Fibroblast of lung (primary cell): ENCODE data around the gene SYT14. TPM values are rescaled to one million over a fixed set of nuclear protein-coding genes. Genes with fewer than 3 reads are reported as not detected.
"Not testable (repeated sequence)": the region's sequence is repeated elsewhere in the genome, so short reads cannot be mapped to it uniquely, and the experiment has no call there.

Source experiments
- DNase-seq, 2 donors: peaks; one replicate each; pipeline versions ENCODE4 v3.0.0 to v3.0.0-alpha.2; 2010; ENCODE audit warnings: low read depth in 2 of 2
- H2AFZ ChIP-seq: 2 replicates; pipeline ENCODE4 v1.5.1; 2012; ENCODE audit warnings: low read length, control low read depth, inconsistent platforms
- H3K27ac ChIP-seq: 2 replicates; pipeline ENCODE4 v1.5.1; 2011; ENCODE audit warnings: low read length, control low read depth; ENCODE audit not compliant: insufficient read depth
- H3K27me3 ChIP-seq: 2 replicates; pipeline ENCODE4 v1.5.1; 2011; ENCODE audit warnings: mild to moderate bottlenecking, low read length; ENCODE audit not compliant: control insufficient read depth, insufficient read depth
- H3K36me3 ChIP-seq: 2 replicates; pipeline ENCODE4 v1.5.1; 2011; ENCODE audit warnings: low read length; ENCODE audit not compliant: control insufficient read depth, insufficient read depth
- H3K4me1 ChIP-seq: 2 replicates; pipeline ENCODE4 v1.5.1; 2011; ENCODE audit warnings: low read length; ENCODE audit not compliant: control insufficient read depth, insufficient read depth; ENCODE audit errors: extremely low read depth
- H3K4me2 ChIP-seq: 2 replicates; pipeline ENCODE4 v1.5.1; 2011; ENCODE audit warnings: low read length, control low read depth; ENCODE audit not compliant: insufficient read depth; ENCODE audit errors: extremely low read depth
- H3K4me3 ChIP-seq, 4 experiments: fragments of 200-600 bp in 1 of 4; sonication (generic) in 1 of 4; replicated peaks in 1 of 4; 2 replicates each; pipeline ENCODE4 v1.5.1; 2011 to 2016; ENCODE audit warnings: low read length in 4 of 4, low read depth in 3 of 4, mild to moderate bottlenecking in 3 of 4, control low read depth in 2 of 4, inconsistent platforms in 1 of 4, mixed read lengths in 1 of 4; ENCODE audit not compliant: insufficient read depth in 1 of 4; ENCODE audit errors: control extremely low read depth in 1 of 4
- H3K79me2 ChIP-seq: 2 replicates; pipeline ENCODE4 v1.5.1; 2012; ENCODE audit warnings: mild to moderate bottlenecking, low read length, inconsistent platforms; ENCODE audit not compliant: control insufficient read depth, insufficient read depth
- H3K9ac ChIP-seq: 2 replicates; pipeline ENCODE4 v1.5.1; 2011; ENCODE audit warnings: mild to moderate bottlenecking, low read length, control low read depth; ENCODE audit not compliant: insufficient read depth
- H3K9me3 ChIP-seq: 2 replicates; pipeline ENCODE4 v1.5.1; 2012; ENCODE audit warnings: low read depth, low read length; ENCODE audit not compliant: control insufficient read depth, insufficient read depth
- H4K20me1 ChIP-seq: 2 replicates; pipeline ENCODE4 v1.5.1; 2011; ENCODE audit warnings: low read length; ENCODE audit not compliant: control insufficient read depth, insufficient read depth; ENCODE audit errors: extremely low read depth
- CTCF ChIP-seq, 2 donors: IDR thresholded peaks in 1 of 2; conservative IDR thresholded peaks in 1 of 2; 1 replicate in 1 of 2; 2 replicates in 1 of 2; pipeline ENCODE4 v1.5.1; 2011 to 2012; ENCODE audit warnings: low read length in 2 of 2, control low read depth in 1 of 2, inconsistent platforms in 1 of 2, low read depth in 1 of 2, mild to moderate bottlenecking in 1 of 2
- EZH2 ChIP-seq: IDR thresholded peaks from 2 replicates; pipeline ENCODE4 v1.5.1; 2012; ENCODE audit warnings: low read length, control low read depth, mild to moderate bottlenecking; ENCODE audit errors: missing control alignments
- polyA plus RNA-seq, 2 donors: library from polyadenylated mRNA; depleted of rRNA in 1 of 2; stranded (reverse) in 1 of 2; unstranded in 1 of 2; fragments of >200 nt; gene quantifications; 2 replicates each; pipeline ENCODE4 v1.2.1, GENCODE V29; 2011 to 2012; ENCODE audit warnings: missing spikeins in 1 of 2
- total RNA-seq: library from RNA; depleted of rRNA; stranded (reverse); fragments of >200 nt; gene quantifications from 2 replicates; pipeline ENCODE4 v1.2.1, GENCODE V29; 2014

The SYT14 gene
- total and polyA plus RNA-seq, 2 donors (not counting 1 experiment from before 2014, with no cell fraction given), result 0.84 to 0.99 TPM

- DNase-seq, result no peak
- no peak for TF ChIP-seq CTCF (conservative IDR thresholded peaks at IDR 0.05 in 1 of 2, IDR thresholded peaks at IDR 0.05 in 1 of 2; ENCODE audit: low read depth in 1 of 2, low read length in 2 of 2)
- no peak for TF ChIP-seq EZH2
These were observed 93.5 kb downstream of the SYT14 start for GRCh38 chr1:210031473-210031872.

GRCh38 chr1:210043058-210043457, 105.0 kb downstream of the SYT14 start:
- Histone ChIP-seq H3K4me3 (no peak overlapping the region), H3K4me2 (no peak overlapping the region), H4K20me1 (no peaks in the 10 kb centered on the region), H3K9ac (no peak overlapping the region), H3K79me2 (no peaks in the 10 kb centered on the region), H3K36me3 (no peaks in the 10 kb centered on the region), H3K9me3 (no peaks in the 10 kb centered on the region), H3K4me1 (no peaks in the 10 kb centered on the region), H3K27me3 (no peaks in the 10 kb centered on the region), H3K27ac (no peak overlapping the region), H2AFZ (no peak overlapping the region)
- TF ChIP-seq EZH2 (no peak), CTCF (conservative IDR thresholded peaks at IDR 0.05 in 1 of 2, IDR thresholded peaks at IDR 0.05 in 1 of 2; ENCODE audit: low read depth in 1 of 2, low read length in 2 of 2) (no peak)
- no peak for DNase-seq

More at GRCh38 chr1:210031473-210031872, 93.5 kb downstream of the SYT14 start:
- H3K27me3 ChIP-seq, result no peaks in the 10 kb centered on the region
- no peaks in the 10 kb centered on the region for H3K4me1 ChIP-seq
- H3K27ac ChIP-seq, result no peak overlapping the region
- no peak overlapping the region for H2AFZ ChIP-seq
- H3K79me2 ChIP-seq, result no peaks in the 10 kb centered on the region
- no peak overlapping the region for H3K4me3 ChIP-seq
- H4K20me1 ChIP-seq, result no peaks in the 10 kb centered on the region
- no peak overlapping the region for H3K4me2 ChIP-seq
- H3K36me3 ChIP-seq, result no peaks in the 10 kb centered on the region
- no peaks in the 10 kb centered on the region for H3K9me3 ChIP-seq
- H3K9ac ChIP-seq, result no peak overlapping the region

DNA sequence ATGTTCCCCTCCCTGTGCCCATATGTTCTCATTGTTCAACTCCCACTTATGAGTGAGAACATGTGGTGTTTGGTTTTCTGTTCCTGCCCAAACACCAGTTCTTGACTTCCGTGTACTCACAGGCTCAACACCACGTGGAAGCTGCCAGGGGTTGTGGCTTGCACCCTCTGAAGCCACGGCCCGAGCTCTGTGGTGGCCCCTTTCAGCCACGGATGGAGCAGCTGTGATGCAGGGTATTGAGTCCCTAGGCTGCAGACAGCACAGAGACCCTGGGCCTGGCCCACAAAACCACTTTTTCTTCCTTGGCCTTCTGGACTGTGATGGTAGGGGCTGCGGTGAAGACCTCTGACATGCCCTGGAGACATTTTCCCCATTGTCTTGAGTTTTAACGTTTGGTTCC, 111.6 kb downstream of the SYT14 start:
- Histone ChIP-seq H2AFZ (no peak overlapping the region), H3K4me1 (no peaks in the 10 kb centered on the region), H3K9ac (no peak overlapping the region), H4K20me1 (no peaks in the 10 kb centered on the region), H3K9me3 (no peaks in the 10 kb centered on the region), H3K27me3 (no peaks in the 10 kb centered on the region), H3K79me2 (no peaks in the 10 kb centered on the region), H3K4me3 (no peak overlapping the region), H3K27ac (no peak overlapping the region), H3K4me2 (no peak overlapping the region), H3K36me3 (no peaks in the 10 kb centered on the region)
- no peak for TF ChIP-seq CTCF (conservative IDR thresholded peaks at IDR 0.05 in 1 of 2, IDR thresholded peaks at IDR 0.05 in 1 of 2; ENCODE audit: low read depth in 1 of 2, low read length in 2 of 2)
- no peak for DNase-seq

DNA sequence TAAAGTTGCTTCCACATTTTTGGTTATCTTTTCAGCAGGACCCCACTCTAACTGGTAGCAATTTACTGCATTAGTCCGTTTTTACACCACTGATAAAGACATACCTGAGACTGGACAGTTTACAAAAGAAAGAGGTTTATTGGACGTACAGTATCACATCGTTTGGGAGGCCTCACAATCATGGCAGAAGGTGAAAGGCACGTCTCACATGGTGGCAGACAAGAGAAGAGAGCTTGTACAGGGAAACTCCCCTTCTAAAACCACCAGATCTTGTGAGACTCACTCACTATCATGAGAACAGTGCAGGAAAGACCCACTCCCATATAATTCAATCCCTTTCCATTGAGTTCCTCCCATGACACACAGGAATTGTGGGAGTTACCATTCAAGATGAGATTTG, 112.5 kb downstream of the SYT14 start:
- H3K79me2 ChIP-seq, DNase-seq, H3K27me3 ChIP-seq, H3K4me3 ChIP-seq, H3K36me3 ChIP-seq, H3K27ac ChIP-seq, H3K9me3 ChIP-seq, H3K9ac ChIP-seq, H2AFZ ChIP-seq, H4K20me1 ChIP-seq, H3K4me1 ChIP-seq, H3K4me2 ChIP-seq: not testable (repeated sequence)
